Progenitor cell of endocrine pancreas (in vitro differentiated cells): ENCODE data around the gene RGL2. TPM values are rescaled to one million over a fixed set of nuclear protein-coding genes. Genes with fewer than 3 reads are reported as not detected.

Experiments
- DNase-seq: peaks from one replicate; pipeline ENCODE4 v3.0.0; 2021; ENCODE audit warnings: low spot score; ENCODE audit not compliant: unreplicated experiment
- H3K27ac Mint-ChIP-seq: 2 replicates; pipeline ENCODE4 v1.8.0; 2021; ENCODE audit warnings: mild to moderate bottlenecking, moderate library complexity, mixed read lengths
- H3K27me3 Mint-ChIP-seq: 2 replicates; pipeline ENCODE4 v1.8.0; 2021; ENCODE audit warnings: mixed read lengths
- H3K36me3 Mint-ChIP-seq: 2 replicates; pipeline ENCODE4 v1.8.0; 2022; ENCODE audit warnings: mixed read lengths; ENCODE audit not compliant: insufficient read depth
- H3K4me1 Mint-ChIP-seq: 2 replicates; pipeline ENCODE4 v1.8.0; 2021; ENCODE audit warnings: low read depth, mixed read lengths
- H3K4me3 Mint-ChIP-seq: 2 replicates; pipeline ENCODE4 v1.8.0; 2021; ENCODE audit warnings: low read depth, mild to moderate bottlenecking, moderate library complexity, mixed read lengths
- H3K9me3 Mint-ChIP-seq: 2 replicates; pipeline ENCODE4 v1.8.0; 2021; ENCODE audit warnings: low read depth, mixed read lengths
- CTCF ChIP-seq: fragments of 200-600 bp; sonication (generic); IDR thresholded peaks from one replicate; pipeline ENCODE4 v1.5.0; 2021; ENCODE audit warnings: antibody characterized with exemption, mild to moderate bottlenecking; ENCODE audit not compliant: unreplicated experiment
- total RNA-seq: library from RNA; stranded (reverse); gene quantifications from 2 replicates; pipeline ENCODE4 v1.2.1, GENCODE V29; 2021

The RGL2 gene
- total RNA-seq, 1 donor from 2014 or later: 196 TPM

- Mint-ChIP-seq H3K4me3 (peak overlapping the region; percentile 76), H3K27ac (peak overlapping the region; percentile 73), H3K4me1 (peaks cover 41% of the 10 kb centered on the region), H3K9me3 (no peaks in the 10 kb centered on the region), H3K36me3 (peaks cover 25% of the 10 kb centered on the region), H3K27me3 (peaks cover 3% of the 10 kb centered on the region)
- DNase-seq: no peak
- TF ChIP-seq CTCF: no peak
Observed at GRCh38 chr6:33315793-33316602, 17.3 kb upstream of the RGL2 start.

GRCh38 chr6:33314943-33315792, 16.4 kb upstream of the RGL2 start:
- Mint-ChIP-seq H3K4me3 (peak overlapping the region; percentile 85), H3K27ac (no peak overlapping the region), H3K4me1 (peaks cover 40% of the 10 kb centered on the region)

GRCh38 chr6:33314515-33314942, 15.8 kb upstream of the RGL2 start:
- Mint-ChIP-seq H3K27me3 (peaks cover 3% of the 10 kb centered on the region), H3K4me3 (peak overlapping the region; percentile 85), H3K4me1 (peaks cover 40% of the 10 kb centered on the region), H3K27ac (no peak overlapping the region), H3K9me3 (no peaks in the 10 kb centered on the region), H3K36me3 (peaks cover 17% of the 10 kb centered on the region)
- DNase-seq: no peak
- no peak for TF ChIP-seq CTCF

More at GRCh38 chr6:33314943-33315792, 16.4 kb upstream of the RGL2 start:
- H3K36me3 Mint-ChIP-seq: peaks cover 21% of the 10 kb centered on the region
- peaks cover 3% of the 10 kb centered on the region for H3K27me3 Mint-ChIP-seq
- DNase-seq: no peak
- TF ChIP-seq CTCF: no peak
- no peaks in the 10 kb centered on the region for H3K9me3 Mint-ChIP-seq

- peak within 1 kb of the TSS; percentile 88 for H3K27ac Mint-ChIP-seq
Observed at GRCh38 chr6:33313709-33314514, 15.2 kb upstream of the RGL2 start, which contains the start of gene TAPBP. TAPBP (minus strand) TSS chr6:33314078; CDS start chr6:33314041, 37 bp downstream.

More at GRCh38 chr6:33313709-33314514, 15.2 kb upstream of the RGL2 start, which contains the start of gene TAPBP:
- no peak for DNase-seq
- Mint-ChIP-seq H3K4me3 (peak within 1 kb of the TSS; percentile 85), H3K9me3 (no peaks in the 10 kb centered on the region), H3K36me3 (peaks cover 15% of the 10 kb centered on the region), H3K27me3 (peaks cover 3% of the 10 kb centered on the region), H3K4me1 (peaks cover 38% of the 10 kb centered on the region)
- TF ChIP-seq CTCF: no peak
